ENCODE measurements around the gene TBC1D20. TPM values are rescaled to one million over a fixed set of nuclear protein-coding genes. Genes with fewer than 3 reads are reported as not detected.

TBC1D20 gene
- total RNA-seq, 1 donor from 2014 or later, result 40.7 TPM

DNA sequence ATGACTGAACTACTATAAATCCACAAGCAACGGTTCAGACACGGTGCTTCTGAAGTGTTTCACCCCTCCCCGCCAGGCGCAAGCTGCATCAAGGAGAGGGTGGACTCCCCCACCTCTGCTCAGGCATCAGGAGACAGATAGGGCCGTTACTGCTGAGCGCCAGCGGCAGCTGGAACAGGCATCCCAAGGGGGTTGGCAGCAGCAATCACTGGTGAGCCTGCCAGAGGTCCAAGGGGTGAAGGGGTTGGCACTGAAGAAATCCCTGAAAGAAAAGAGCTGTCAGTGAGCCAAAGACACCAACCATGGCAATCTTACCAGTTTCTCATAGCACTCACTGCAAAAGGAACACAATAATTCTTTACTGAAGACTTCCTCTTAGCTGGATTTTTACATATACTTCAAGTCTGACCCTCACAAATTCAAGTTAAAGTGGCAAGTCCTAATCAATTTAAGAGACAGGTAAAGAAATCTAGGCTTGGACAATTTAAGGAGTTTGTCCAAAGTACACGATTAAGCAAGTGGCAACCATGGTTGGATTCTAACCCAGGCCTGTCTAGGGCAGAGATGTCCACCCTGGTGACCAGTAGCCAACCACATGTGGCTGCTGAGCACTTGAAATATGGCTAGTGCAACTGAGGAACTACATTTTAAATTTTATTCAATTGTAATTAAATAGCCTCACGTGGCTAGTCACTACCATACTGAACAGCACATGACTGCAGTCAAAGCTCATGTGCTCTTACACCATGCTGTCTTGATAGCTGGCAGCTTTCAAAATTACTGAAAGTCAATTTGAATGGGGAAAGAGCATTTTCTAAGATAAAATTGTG, 21.7 kb upstream of the TBC1D20 start:
- DNase-seq (ENCODE audit: low read depth), result no peak
- no peaks in the 10 kb centered on the region for H3K27me3 ChIP-seq (ENCODE audit: control insufficient read depth, insufficient read depth, low read length)
- TF ChIP-seq, protein P1, sequence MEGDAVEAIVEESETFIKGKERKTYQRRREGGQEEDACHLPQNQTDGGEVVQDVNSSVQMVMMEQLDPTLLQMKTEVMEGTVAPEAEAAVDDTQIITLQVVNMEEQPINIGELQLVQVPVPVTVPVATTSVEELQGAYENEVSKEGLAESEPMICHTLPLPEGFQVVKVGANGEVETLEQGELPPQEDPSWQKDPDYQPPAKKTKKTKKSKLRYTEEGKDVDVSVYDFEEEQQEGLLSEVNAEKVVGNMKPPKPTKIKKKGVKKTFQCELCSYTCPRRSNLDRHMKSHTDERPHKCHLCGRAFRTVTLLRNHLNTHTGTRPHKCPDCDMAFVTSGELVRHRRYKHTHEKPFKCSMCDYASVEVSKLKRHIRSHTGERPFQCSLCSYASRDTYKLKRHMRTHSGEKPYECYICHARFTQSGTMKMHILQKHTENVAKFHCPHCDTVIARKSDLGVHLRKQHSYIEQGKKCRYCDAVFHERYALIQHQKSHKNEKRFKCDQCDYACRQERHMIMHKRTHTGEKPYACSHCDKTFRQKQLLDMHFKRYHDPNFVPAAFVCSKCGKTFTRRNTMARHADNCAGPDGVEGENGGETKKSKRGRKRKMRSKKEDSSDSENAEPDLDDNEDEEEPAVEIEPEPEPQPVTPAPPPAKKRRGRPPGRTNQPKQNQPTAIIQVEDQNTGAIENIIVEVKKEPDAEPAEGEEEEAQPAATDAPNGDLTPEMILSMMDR (IDR thresholded peaks at IDR 0.05; ENCODE audit: insufficient read depth, low read length, poor library complexity, severe bottlenecking), result no peak
- peaks cover 3% of the 10 kb centered on the region for H3K36me3 ChIP-seq (ENCODE audit: control insufficient read depth, insufficient read depth, low read length)
- no peak overlapping the region for H3K4me3 ChIP-seq (ENCODE audit: low read depth, low read length)

DNA sequence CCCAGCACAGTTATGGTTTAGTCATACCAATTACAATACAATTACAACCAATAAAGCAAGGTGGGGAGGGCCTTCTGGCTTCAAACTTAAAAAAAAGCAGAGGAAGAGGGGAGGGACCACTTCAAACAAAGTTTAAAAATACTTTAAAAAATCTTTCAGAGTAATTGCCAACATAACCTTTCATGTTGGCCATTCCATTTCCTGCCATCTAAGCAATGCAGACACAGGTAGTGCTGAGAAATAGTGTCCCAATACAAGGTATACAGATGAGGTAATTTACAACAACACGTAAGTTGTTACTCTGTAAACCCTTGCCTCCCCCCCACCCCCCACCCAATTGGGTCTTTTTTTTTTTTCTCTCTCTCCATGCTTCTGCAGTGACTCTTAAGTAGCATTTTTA, 18.8 kb upstream of the TBC1D20 start:
- H3K36me3 ChIP-seq (ENCODE audit: control insufficient read depth, insufficient read depth, low read length), result peaks cover 3% of the 10 kb centered on the region
- H3K27me3 ChIP-seq (ENCODE audit: control insufficient read depth, insufficient read depth, low read length), result no peaks in the 10 kb centered on the region
- no peak for DNase-seq (ENCODE audit: low read depth)
- no peak overlapping the region for H3K4me3 ChIP-seq (ENCODE audit: low read depth, low read length)
- TF ChIP-seq, protein P1 (IDR thresholded peaks at IDR 0.05; ENCODE audit: insufficient read depth, low read length, poor library complexity, severe bottlenecking), result no peak

DNA sequence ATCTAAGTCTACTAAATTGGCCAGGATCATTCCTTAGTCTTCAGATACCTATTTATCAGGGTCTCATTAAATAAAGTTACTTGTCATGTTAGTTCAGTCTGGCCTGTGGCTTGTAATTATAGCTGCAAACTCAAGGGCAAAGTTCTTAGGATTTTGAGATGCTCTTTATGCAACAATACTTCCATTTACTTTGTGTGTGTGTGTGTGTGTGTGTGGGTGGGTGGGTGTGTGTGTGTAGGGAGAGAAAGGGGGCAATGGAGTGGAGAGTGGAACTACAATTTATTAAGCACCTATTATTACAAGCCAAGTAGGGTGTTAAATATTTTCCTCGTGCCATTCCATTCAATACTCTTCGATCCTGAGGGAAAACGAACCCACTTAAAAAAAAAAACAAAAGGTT, 17.7 kb upstream of the TBC1D20 start:
- TF ChIP-seq, protein P1 (IDR thresholded peaks at IDR 0.05; ENCODE audit: insufficient read depth, low read length, poor library complexity, severe bottlenecking), result no peak
- DNase-seq (ENCODE audit: low read depth), result no peak
- H3K4me3 ChIP-seq (ENCODE audit: low read depth, low read length), result no peak overlapping the region
- no peaks in the 10 kb centered on the region for H3K27me3 ChIP-seq (ENCODE audit: control insufficient read depth, insufficient read depth, low read length)
- peaks cover 1% of the 10 kb centered on the region for H3K36me3 ChIP-seq (ENCODE audit: control insufficient read depth, insufficient read depth, low read length)

DNA sequence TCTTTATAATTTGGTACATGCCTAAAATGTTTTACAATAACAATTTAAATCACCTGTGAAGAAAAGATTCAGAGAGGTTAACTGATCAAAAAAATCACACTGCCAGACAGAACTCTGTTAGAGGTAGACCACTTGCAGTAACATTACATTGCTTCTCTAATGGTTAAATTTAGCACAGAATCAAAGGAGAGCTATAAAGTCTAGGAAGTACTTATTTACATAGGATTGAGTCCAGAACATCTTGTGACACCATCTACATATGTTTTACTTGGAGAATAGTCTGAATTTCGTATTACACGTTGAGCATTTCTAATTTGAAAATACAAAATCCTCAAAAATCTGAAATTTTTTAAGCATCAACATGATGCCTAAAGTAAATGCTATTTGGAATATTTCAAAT, 17.2 kb upstream of the TBC1D20 start:
- TF ChIP-seq, protein P1 (IDR thresholded peaks at IDR 0.05; ENCODE audit: insufficient read depth, low read length, poor library complexity, severe bottlenecking), result no peak
- H3K4me3 ChIP-seq (ENCODE audit: low read depth, low read length), result no peak overlapping the region
- no peak for DNase-seq (ENCODE audit: low read depth)
- peaks cover 1% of the 10 kb centered on the region for H3K36me3 ChIP-seq (ENCODE audit: control insufficient read depth, insufficient read depth, low read length)
- no peaks in the 10 kb centered on the region for H3K27me3 ChIP-seq (ENCODE audit: control insufficient read depth, insufficient read depth, low read length)

DNA sequence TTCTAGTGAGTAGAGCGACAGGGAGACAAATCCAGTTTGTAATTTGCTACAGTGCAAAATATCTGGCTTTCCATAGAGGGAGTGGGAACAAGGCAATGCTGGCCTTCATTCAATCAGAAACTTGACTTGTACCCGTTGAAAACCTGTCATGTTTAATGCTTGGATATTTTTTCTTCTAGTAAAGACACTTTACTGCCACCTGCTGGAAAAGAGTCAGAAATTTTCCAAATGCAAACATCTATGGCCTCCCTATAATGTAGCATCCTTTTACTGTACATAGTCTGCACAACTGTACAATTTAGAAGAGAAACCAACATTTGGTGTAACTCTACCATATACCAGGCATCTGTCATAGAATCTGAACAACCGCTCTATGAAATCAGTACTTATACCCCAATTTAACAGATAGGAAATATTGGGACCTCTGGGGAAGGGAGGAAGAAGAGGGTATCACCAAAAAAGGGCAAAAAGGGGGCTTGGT, 16.7 kb upstream of the TBC1D20 start:
- H3K36me3 ChIP-seq (ENCODE audit: control insufficient read depth, insufficient read depth, low read length), result peaks cover 1% of the 10 kb centered on the region
- TF ChIP-seq, protein P1 (IDR thresholded peaks at IDR 0.05; ENCODE audit: insufficient read depth, low read length, poor library complexity, severe bottlenecking), result peak; percentile 53
- peak; percentile 25 for DNase-seq (ENCODE audit: low read depth)
- H3K4me3 ChIP-seq (ENCODE audit: low read depth, low read length), result no peak overlapping the region
- no peaks in the 10 kb centered on the region for H3K27me3 ChIP-seq (ENCODE audit: control insufficient read depth, insufficient read depth, low read length)

All from kidney epithelial cell (primary cell).